Umbilical cord (tissue), 2 donors: ENCODE data around the gene HTR3C. TPM values are rescaled to one million over a fixed set of nuclear protein-coding genes. Genes with fewer than 3 reads are reported as not detected.
"Not testable (repeated sequence)": the region's sequence is repeated elsewhere in the genome, so short reads cannot be mapped to it uniquely, and the experiment has no call there.

Source experiments
- DNase-seq: peaks from one replicate; pipeline ENCODE4 v3.0.0-alpha.2; 2015; ENCODE audit warnings: low spot score
- total RNA-seq: library from RNA; depleted of rRNA; stranded (reverse); fragments of >200 nt; gene quantifications from one replicate; pipeline ENCODE4 v1.2.3, GENCODE V29; 2014; ENCODE audit warnings: low replicate concordance; ENCODE audit not compliant: insufficient read depth

The HTR3C gene
- total RNA-seq, 1 donor from 2014 or later: not detected

- no peak for DNase-seq
Observed at GRCh38 chr3:184031187-184031792, 21.6 kb upstream of the HTR3C start, which contains the start of gene HTR3D. TSS of gene HTR3D (plus strand) at chr3:184031742. CDS start at chr3:184031742, 0 bp downstream.

- no peak for DNase-seq
Observed at GRCh38 chr3:184037816-184038215, 15.0 kb upstream of the HTR3C start.

GRCh38 chr3:184038307-184038706, 14.5 kb upstream of the HTR3C start:
- not testable (repeated sequence) for DNase-seq

GRCh38 chr3:184039414-184039813, 13.4 kb upstream of the HTR3C start:
- no peak for DNase-seq

GRCh38 chr3:184040010-184040409, 12.8 kb upstream of the HTR3C start:
- DNase-seq: no peak

GRCh38 chr3:184042617-184043016, 10.2 kb upstream of the HTR3C start:
- DNase-seq: no peak

- no peak for DNase-seq
Observed at GRCh38 chr3:184045995-184046394, 6.9 kb upstream of the HTR3C start.

GRCh38 chr3:184050217-184050847, 2.5 kb upstream of the HTR3C start:
- DNase-seq: no peak

- no peak for DNase-seq
Observed at GRCh38 chr3:184058029-184058428, 5.2 kb downstream of the HTR3C start.

- DNase-seq: no peak
Observed at GRCh38 chr3:184059424-184059823, 6.6 kb downstream of the HTR3C start.

GRCh38 chr3:184062637-184063036, 9.8 kb downstream of the HTR3C start:
- DNase-seq: no peak

- DNase-seq: no peak
Observed at GRCh38 chr3:184066211-184066610, 13.4 kb downstream of the HTR3C start.

GRCh38 chr3:184067573-184068055, 14.8 kb downstream of the HTR3C start:
- DNase-seq: no peak

GRCh38 chr3:184068344-184068743, 15.5 kb downstream of the HTR3C start:
- no peak for DNase-seq

- DNase-seq: not testable (repeated sequence)
Observed at GRCh38 chr3:184071142-184071541, 18.3 kb downstream of the HTR3C start.

GRCh38 chr3:184073621-184074020, 20.8 kb downstream of the HTR3C start:
- no peak for DNase-seq

- DNase-seq: no peak
Observed at GRCh38 chr3:184075901-184076300, 23.1 kb downstream of the HTR3C start.

GRCh38 chr3:184077881-184078280, 25.0 kb downstream of the HTR3C start:
- DNase-seq: no peak

GRCh38 chr3:184078851-184079250, 26.0 kb downstream of the HTR3C start:
- DNase-seq: no peak

- no peak for DNase-seq
Observed at GRCh38 chr3:184081116-184081830, 28.4 kb downstream of the HTR3C start.

- DNase-seq: no peak
Observed at GRCh38 chr3:184082034-184082433, 29.2 kb downstream of the HTR3C start.

GRCh38 chr3:184082465-184082864, 29.6 kb downstream of the HTR3C start:
- DNase-seq: no peak

- no peak for DNase-seq
Observed at GRCh38 chr3:184085389-184085852, 32.6 kb downstream of the HTR3C start.
